Gastrocnemius medialis (tissue), 4 donors: Measurements from ENCODE around the gene DAAM1. TPM values are rescaled to one million over a fixed set of nuclear protein-coding genes. Genes with fewer than 3 reads are reported as not detected.

ENCODE experiments used
- ATAC-seq, 2 donors: fragments of 150-250 bp; one replicate each; pipeline ENCODE4 v1.9.1; 2016
- DNase-seq, 2 donors: peaks; one replicate each; pipeline ENCODE4 v3.0.0-alpha.2; 2019
- H3K27ac ChIP-seq, 4 donors: fragments of 200-600 bp; sonication (generic); 1 replicate in 1 of 4; 2 replicates in 3 of 4; pipeline ENCODE4 v1.5.1; 2016 to 2018; ENCODE audit warnings: mild to moderate bottlenecking in 2 of 4, moderate library complexity in 1 of 4
- H3K27me3 ChIP-seq, 3 donors: fragments of 200-600 bp; sonication (generic) in 2 of 3; 1 replicate in 1 of 3; 2 replicates in 2 of 3; pipeline versions ENCODE4 v1.5.1 to v1.6.0; 2016 to 2019; ENCODE audit warnings: mild to moderate bottlenecking in 1 of 3, moderate library complexity in 1 of 3
- H3K36me3 ChIP-seq, 2 donors: fragments of 200-600 bp; sonication (generic) in 1 of 2; one replicate each; pipeline ENCODE4 v1.5.1; 2017 to 2018
- H3K4me1 ChIP-seq, 2 donors: fragments of 200-600 bp; sonication (generic) in 1 of 2; one replicate each; pipeline ENCODE4 v1.5.1; 2016 to 2017; ENCODE audit warnings: mild to moderate bottlenecking in 2 of 2
- H3K4me3 ChIP-seq, 4 donors: fragments of 200-600 bp; sonication (generic) in 3 of 4; 1 replicate in 1 of 4; 2 replicates in 3 of 4; pipeline ENCODE4 v1.5.1; 2016 to 2019; ENCODE audit warnings: mild to moderate bottlenecking in 2 of 4
- H3K9me3 ChIP-seq, 3 donors: fragments of 200-600 bp; sonication (generic) in 2 of 3; 1 replicate in 1 of 3; 2 replicates in 2 of 3; pipeline ENCODE4 v1.5.1; 2016 to 2019
- POLR2A ChIP-seq, 2 donors: fragments of 450-650 bp; IDR thresholded peaks; one replicate each; pipeline ENCODE4 v1.6.1; 2017; ENCODE audit warnings: antibody characterized with exemption in 2 of 2, mild to moderate bottlenecking in 2 of 2, moderate library complexity in 2 of 2
- in situ Hi-C, 4 donors: fragments of 200-750 bp; cut with MboI; loops; one replicate each; pipeline versions ENCODE4 v1.15.0 to v1.8.0; 2017; ENCODE audit warnings: low sequenced_read_pairs in 4 of 4
- intact Hi-C: fragments of 100-400 bp; cut with DNase I; formaldehyde crosslinking; loops from one replicate; pipeline ENCODE4 v1.15.1; 2023; ENCODE audit warnings: low total_unique reads
- total RNA-seq, 4 donors: library from RNA; depleted of rRNA; stranded (reverse); fragments of >200 nt; gene quantifications; one replicate each; pipeline versions ENCODE4 v1.1.0 to v1.2.3, GENCODE V29; 2016
- TF ChIP-seq, protein P1 (sequence below), 5 experiments: fragments of 450-650 bp in 3 of 5; fragments of 200-600 bp in 2 of 5; sonication (generic) in 2 of 5; IDR thresholded peaks in 4 of 5; conservative IDR thresholded peaks in 1 of 5; 1 replicate in 4 of 5; 2 replicates in 1 of 5; pipeline ENCODE4 v1.5.1; 2016 to 2019; ENCODE audit warnings: antibody characterized with exemption in 5 of 5, mild to moderate bottlenecking in 3 of 5, moderate library complexity in 3 of 5

DAAM1 gene
- total RNA-seq, 4 donors from 2014 or later: 4.4 to 13.9 (median 6.4) TPM

DNA sequence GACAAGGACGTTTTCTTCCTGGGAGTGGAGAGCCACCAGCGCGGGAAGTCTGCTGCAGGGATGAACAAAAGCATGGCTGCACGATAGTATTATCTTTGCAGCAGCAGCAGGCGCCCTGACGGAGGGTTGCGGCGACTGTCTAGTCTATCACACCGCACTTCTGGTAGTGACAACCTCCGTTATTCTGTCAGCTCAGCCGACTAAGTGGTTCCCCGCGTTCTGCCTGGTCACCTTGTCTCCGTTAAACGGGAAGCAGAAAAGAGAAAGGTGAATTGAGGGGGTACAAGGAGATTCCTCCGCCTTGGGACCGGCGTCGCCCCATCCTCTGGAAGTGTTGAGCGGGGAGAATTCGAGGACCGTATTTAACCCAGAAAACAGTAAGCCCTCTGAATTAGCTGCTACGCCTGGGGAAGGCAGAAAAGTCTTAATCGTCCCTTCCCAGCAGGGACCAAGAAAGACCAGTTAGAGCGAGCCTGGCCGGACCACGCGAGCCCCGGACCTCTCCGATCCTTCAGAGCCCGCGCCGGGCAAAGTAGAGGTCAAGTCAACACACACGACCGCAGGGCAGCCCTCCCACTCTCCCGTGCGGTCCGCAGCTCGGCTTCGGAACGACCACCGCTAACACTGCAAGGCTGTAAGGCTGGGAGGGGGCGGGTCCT, 536 bp upstream of the DAAM1 start:
- no peak for TF ChIP-seq POLR2A (IDR thresholded peaks at IDR 0.05)
- TF ChIP-seq, protein P1, sequence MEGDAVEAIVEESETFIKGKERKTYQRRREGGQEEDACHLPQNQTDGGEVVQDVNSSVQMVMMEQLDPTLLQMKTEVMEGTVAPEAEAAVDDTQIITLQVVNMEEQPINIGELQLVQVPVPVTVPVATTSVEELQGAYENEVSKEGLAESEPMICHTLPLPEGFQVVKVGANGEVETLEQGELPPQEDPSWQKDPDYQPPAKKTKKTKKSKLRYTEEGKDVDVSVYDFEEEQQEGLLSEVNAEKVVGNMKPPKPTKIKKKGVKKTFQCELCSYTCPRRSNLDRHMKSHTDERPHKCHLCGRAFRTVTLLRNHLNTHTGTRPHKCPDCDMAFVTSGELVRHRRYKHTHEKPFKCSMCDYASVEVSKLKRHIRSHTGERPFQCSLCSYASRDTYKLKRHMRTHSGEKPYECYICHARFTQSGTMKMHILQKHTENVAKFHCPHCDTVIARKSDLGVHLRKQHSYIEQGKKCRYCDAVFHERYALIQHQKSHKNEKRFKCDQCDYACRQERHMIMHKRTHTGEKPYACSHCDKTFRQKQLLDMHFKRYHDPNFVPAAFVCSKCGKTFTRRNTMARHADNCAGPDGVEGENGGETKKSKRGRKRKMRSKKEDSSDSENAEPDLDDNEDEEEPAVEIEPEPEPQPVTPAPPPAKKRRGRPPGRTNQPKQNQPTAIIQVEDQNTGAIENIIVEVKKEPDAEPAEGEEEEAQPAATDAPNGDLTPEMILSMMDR (IDR thresholded peaks at IDR 0.05 in 4 of 5, conservative IDR thresholded peaks at IDR 0.05 in 1 of 5): no peak
- intact Hi-C loops: loop anchor here (1.0 to 5.0 kb wide), 2 partner anchors 27 to 239 kb away; no protein-coding TSS in a partner anchor
- H3K27ac ChIP-seq: peak overlapping the region; percentile 82 to 92 (median 84)
- ATAC-seq (peak; percentile 49 to 57), DNase-seq (peak; percentile 4 to 23)
- no peaks in the 10 kb centered on the region for H3K9me3 ChIP-seq
- H3K4me1 ChIP-seq: peaks cover 23 to 24% of the 10 kb centered on the region in 2 donors
- H3K36me3 ChIP-seq: no peaks in the 10 kb centered on the region
- H3K4me3 ChIP-seq: peak overlapping the region; percentile 69 to 98 (median 88)
- in situ Hi-C loops: no loop called here
- H3K27me3 ChIP-seq: no peaks in the 10 kb centered on the region

DNA sequence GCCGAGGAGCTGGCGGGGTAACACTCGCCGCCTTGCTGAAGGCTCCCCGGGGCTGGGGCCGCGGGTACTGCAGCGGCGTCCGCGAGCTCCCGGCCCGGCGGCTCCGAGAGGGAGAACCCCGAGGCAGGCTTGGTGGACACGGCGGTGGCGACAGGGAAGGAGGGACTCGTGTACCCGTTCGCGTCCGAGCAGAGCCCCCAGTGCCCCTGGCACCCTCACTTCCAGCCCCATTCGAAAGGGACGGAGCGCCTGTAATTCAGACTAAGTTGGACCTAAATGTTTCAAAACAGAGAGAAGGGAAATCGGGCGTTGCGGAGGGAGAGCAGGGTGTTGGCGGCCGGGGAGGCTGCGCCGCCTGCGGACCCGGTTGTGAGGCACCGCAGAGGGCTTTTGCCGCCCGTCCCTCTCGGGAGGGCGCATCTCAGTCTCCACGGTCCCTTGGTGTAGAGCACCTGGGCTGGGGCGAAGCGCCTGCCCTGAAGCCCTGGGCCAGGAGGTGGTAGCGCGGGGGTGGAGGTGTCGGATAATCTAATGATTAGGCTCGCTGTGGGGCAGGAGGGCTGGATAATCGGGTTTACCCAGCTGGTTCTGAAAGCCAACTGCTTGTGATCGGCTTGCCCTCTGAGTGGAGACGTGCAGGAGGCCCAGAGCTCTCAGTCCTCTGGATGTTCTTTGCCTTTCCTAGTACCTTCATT, 771 bp downstream of the DAAM1 start:
- Histone ChIP-seq H3K27me3 (no peaks in the 10 kb centered on the region), H3K4me3 (peak overlapping the region; percentile 69 to 98 (median 92)), H3K27ac (peak overlapping the region; percentile 82 to 93 (median 89)), H3K36me3 (no peaks in the 10 kb centered on the region), H3K9me3 (no peaks in the 10 kb centered on the region), H3K4me1 (peaks cover 26 to 35% of the 10 kb centered on the region in 2 donors)
- in situ Hi-C loops (no loop called here), intact Hi-C loops (loop anchor here (5.0 kb wide), 1 partner anchor 238 kb away; no protein-coding TSS in a partner anchor)
- no peak for DNase-seq
- no peak for TF ChIP-seq POLR2A (IDR thresholded peaks at IDR 0.05)
- TF ChIP-seq, protein P1 (IDR thresholded peaks at IDR 0.05 in 4 of 5, conservative IDR thresholded peaks at IDR 0.05 in 1 of 5): no peak
- ATAC-seq: peak; percentile 25 to 29

DNA sequence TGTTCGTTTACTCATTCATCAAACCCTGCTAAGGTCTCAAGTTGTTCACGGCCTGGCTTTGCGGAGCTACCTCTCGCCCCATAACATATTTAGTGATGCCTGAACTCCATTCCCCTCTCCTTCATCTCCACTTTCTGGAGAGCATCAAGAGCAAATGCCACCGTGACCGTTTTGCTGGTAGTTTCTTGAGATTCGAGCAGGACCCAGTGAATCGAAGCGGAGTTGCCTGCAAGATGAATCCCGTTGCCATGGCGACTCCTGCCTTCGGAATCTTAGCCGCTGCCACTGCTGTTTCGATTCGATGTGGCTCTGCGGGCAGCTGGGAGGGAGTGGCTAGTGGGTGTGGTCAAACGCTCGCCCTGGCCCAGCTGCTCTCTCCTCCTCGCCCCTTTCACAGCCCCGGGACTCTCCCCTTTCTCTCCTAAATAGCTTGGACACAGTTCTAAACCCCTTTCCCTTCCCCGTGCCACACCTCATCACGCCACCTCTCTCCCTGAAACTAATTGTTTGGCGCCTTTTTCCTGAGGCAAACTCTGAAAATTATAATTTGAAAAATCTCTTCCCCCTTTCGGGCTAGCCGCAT, 1.4 kb downstream of the DAAM1 start:
- peak overlapping the region; percentile 82 to 93 (median 89) for H3K27ac ChIP-seq
- peaks cover 32 to 41% of the 10 kb centered on the region in 2 donors for H3K4me1 ChIP-seq
- ATAC-seq (no peak), DNase-seq (peak; percentile 62 to 67)
- H3K4me3 ChIP-seq: peak overlapping the region; percentile 69 to 98 (median 92)
- in situ Hi-C loops (no loop called here), intact Hi-C loops (loop anchor here (5.0 kb wide), 1 partner anchor 237 kb away; no protein-coding TSS in a partner anchor)
- H3K9me3 ChIP-seq: no peaks in the 10 kb centered on the region
- H3K27me3 ChIP-seq: no peaks in the 10 kb centered on the region
- no peaks in the 10 kb centered on the region for H3K36me3 ChIP-seq
- TF ChIP-seq, protein P1 (IDR thresholded peaks at IDR 0.05 in 4 of 5, conservative IDR thresholded peaks at IDR 0.05 in 1 of 5): no peak
- TF ChIP-seq POLR2A (IDR thresholded peaks at IDR 0.05): no peak

DNA sequence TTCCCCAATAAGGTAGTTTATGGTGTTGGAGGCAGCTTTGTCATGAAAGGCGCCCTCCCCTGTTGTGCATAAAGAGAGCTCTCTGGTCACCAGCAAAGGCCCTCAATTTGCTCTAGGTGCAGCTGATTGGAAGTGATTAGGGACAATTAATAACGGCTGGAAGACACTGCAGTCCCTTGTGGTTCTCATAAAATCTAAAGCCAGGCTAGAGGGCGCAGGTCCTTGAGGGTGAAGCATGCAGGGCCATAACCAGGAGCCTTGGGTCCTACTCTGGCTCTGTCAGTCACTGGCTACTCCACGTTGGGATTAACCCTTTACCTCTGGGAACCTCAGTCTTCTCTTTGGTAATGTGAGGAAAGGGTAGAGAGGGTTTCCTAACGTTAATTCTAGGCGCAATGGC, 1.9 kb downstream of the DAAM1 start:
- no peak for ATAC-seq
- in situ Hi-C loops: no loop called here
- no peaks in the 10 kb centered on the region for H3K27me3 ChIP-seq
- no peak for DNase-seq
- TF ChIP-seq, protein P1 (IDR thresholded peaks at IDR 0.05 in 4 of 5, conservative IDR thresholded peaks at IDR 0.05 in 1 of 5): no peak
- intact Hi-C loops: no loop called here
- peaks cover 32 to 41% of the 10 kb centered on the region in 2 donors for H3K4me1 ChIP-seq
- peak overlapping the region; percentile 69 to 98 (median 92) for H3K4me3 ChIP-seq
- no peaks in the 10 kb centered on the region for H3K36me3 ChIP-seq
- no peaks in the 10 kb centered on the region for H3K9me3 ChIP-seq
- H3K27ac ChIP-seq: peak overlapping the region; percentile 82 to 93 (median 89)
